Erythroblast (primary cell): ENCODE measurements around the gene ADAM12.
"Not testable (repeated sequence)": the region's sequence is repeated elsewhere in the genome, so short reads cannot be mapped to it uniquely, and the experiment has no call there.

Experiments
- DNase-seq, 2 experiments: peaks; one replicate each; lab custom pipeline; 2025; lab: John Stamatoyannopoulos, UW
- GATA1 ChIP-seq: IDR thresholded peaks from 2 replicates; pipeline ENCODE4 v1.6.1; 2011; ENCODE audit warnings: low read depth, mild to moderate bottlenecking, control low read depth, low read length, moderate library complexity
- POLR2A ChIP-seq: IDR thresholded peaks from 2 replicates; pipeline ENCODE4 v1.6.1; 2011; ENCODE audit warnings: mild to moderate bottlenecking, low read length

ADAM12 gene

DNA sequence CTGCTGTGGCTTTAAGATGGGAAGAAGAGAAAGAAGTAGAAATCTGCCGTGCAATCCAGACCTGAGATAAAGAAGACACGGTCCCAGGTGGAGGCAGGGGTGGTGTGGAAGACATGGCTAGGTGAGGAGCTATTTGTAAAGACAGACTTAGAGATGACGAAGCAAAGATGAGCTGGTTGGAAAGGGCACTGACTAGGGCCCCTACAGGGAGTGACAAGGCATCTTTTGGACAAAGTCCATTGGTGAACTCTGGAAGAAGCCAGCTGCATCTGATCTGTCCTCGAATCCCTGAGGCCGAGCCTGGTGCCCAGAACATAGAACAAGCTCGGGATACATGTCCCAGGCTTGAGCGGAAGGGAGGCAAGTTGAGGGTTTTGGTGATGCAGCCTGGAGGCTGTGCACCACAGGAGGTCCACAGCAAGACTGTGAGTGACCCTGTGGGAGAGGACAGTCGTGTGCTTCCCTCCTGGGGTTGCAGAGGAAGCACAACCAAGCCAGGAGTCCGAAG is 191.2 kb downstream of the ADAM12 start:
- TF ChIP-seq GATA1 (no peak), POLR2A (no peak)
- DNase-seq: no peak

DNA sequence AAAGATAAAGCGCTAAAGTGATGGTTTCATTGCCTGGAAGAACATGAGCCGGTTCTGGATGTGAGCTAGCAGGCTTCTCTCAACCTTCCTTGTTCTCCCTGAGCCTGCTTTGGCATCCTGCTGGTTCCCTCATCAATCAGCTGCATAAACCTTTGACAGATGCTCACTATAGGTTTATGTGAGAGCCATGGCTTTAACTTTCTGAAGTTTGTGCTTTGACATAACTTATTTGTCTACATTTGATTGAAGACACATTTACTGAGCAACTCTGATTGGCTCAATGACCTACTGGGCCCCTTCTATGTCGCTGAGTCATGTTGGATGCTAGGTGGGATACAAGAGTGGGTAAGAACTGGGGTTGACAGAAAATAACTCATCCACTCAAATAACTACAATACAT is 192.0 kb downstream of the ADAM12 start:
- DNase-seq: no peak
- TF ChIP-seq POLR2A: no peak
- no peak for TF ChIP-seq GATA1

DNA sequence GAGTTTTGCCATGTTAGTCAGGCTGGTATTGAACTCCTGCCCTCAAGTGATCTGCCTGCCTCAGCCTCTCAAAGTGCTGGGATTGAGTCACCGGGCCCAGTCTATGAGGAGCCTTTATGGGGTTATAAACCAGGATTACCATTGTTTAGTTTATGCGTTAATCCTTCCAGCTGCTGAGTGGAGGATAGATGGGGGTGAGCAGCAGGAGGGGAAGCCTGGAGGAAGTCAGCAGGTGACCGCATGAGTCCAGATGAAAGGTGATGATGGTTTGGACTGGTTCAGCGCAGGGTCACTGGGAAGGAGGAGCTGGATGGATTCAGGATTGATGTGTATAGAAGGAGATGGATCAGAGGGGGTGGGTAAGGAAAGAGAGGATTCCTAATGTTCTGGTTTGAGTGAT is 197.1 kb downstream of the ADAM12 start:
- no peak for TF ChIP-seq POLR2A
- DNase-seq: no peak

DNA sequence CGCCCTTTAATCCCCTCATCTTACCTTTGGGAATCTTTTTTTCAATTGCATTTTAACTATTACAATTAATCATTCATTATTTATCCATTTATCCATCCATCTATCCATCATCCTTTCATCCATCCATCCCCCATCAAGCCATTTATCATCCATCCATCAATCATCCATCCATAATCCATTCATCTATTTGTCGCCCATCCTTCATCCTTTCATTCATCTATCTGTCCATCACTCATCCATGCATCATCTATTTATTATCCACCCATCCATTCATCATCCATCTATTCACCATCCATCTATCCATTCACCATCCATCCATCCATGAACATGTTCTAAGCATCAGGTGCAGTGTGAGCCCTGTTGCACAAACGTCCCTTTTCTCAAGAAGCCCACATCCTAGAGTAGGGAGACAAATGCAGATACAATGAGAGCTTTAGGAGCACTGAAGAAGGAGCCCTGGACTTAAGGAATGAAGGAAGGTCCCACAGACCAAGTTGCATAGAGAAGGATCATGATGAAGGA is 199.5 kb downstream of the ADAM12 start:
- TF ChIP-seq GATA1: no peak
- no peak for TF ChIP-seq POLR2A
- DNase-seq: no peak

DNA sequence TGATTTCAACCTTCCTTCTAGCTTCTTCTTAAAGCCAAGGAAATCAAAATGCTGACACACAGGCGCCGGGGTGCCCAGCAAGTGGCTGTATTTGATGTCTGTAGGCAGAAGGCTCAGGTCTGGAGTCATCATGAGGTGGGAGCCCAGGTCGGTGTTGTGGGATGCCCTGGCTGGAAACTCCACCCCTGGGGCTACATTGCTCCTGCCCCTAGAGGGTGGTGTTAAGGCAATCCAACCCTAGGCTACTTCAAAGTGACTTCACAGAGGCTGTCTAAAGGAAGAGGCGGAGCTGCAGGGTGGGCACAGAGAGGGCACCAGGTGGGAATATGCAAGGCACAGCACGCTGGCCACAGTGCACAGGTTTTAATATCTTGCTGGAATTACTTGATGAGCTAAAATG is 200.9 kb downstream of the ADAM12 start:
- no peak for DNase-seq
- TF ChIP-seq POLR2A (no peak), GATA1 (no peak)

DNA sequence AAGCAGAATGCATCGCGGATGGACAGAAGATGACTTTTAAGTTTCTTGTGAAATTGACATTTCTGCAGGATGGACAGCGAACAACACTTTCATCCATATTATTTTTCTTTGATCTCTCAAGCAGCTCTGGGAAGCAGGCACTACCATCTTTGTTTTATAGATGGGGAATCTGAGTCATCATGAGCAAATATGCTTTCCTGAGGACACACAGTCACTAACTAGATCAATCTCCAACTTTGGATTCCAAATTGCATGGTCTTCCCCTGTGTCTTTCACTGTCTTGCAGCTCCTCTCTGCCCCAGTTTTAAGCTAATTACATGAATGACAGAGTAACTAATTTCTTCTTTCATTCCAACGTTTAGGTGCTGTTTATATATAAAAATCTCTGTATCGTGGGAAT is 201.5 kb downstream of the ADAM12 start:
- TF ChIP-seq POLR2A (no peak), GATA1 (no peak)
- DNase-seq: no peak

DNA sequence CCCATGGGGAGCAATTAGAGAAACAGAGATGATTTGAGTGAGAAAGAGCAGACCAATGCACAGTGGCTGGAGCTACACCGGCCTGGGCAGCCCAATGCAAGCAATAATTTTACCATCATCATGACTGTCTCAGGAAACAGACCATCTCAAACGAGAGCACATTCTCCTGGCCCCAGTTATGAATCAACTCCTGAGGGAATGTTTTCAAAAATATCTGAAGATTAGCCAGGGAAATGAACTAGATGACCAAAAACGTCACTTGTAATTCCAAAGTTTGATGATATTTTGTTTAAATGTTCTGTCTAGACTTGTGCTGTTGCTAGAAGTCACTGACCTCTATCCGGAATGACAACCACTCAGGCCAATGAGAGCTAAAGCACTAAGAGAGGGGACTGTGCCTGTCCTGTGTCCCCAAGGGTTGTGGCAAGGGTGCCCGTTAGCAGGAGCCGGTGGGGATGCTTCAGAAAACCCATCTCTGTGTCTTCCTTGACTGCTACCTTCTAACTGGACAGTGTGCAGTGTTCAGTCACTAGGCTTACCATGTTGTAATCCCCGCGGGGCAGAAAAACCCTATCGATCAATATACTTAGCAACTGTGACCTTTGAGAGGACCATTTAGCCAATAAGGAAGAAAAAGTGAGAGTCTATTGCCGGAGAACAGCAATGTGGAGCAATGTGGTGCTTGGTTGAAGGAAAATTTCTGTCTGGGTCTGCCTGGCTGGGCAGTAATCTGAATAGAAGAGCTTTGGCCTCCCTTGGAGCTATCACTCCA is 202.4 kb downstream of the ADAM12 start:
- DNase-seq: no peak
- no peak for TF ChIP-seq POLR2A
- TF ChIP-seq GATA1: no peak

DNA sequence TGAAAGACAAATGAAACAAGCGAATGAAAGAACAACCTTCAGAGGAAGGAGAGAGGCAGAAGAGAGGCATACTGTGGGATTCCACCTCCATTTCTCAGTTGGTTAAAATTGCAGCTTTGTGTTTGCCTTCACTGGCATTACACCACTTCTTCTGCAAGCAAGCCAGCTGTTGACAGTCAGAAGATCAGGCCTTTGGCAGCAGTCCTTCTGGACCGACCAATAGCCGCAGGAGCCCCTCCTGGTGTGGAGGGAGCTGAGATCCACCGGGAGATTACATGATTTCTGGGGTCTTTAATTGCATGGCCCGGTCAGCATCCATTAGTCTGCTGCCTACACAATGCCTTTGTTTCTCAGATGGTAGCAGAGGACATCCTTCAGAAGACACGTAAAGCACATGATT is 206.7 kb downstream of the ADAM12 start:
- TF ChIP-seq GATA1 (no peak), POLR2A (no peak)

DNA sequence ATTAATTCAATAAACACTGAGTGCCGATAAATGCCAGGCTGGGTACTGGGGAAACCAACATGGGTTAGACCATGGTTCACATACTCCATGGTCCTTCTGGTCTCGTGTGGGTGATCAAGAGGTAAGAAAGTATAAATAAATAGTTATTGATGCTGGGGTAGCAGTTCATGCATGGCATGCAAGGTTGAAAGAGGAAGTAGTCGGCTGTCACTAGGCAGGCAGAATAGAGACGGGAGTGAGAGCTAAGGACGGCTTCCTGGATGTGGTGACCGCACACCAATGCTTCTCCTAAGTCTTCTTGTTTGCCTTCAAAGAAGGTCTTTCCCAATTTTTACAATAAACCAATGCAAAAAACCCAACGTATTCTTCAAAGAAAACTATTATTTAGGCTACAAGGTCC is 208.6 kb downstream of the ADAM12 start:
- TF ChIP-seq POLR2A (no peak), GATA1 (no peak)

More for the DNA sequence above, 206.7 kb downstream of the ADAM12 start:
- no peak for DNase-seq

DNA sequence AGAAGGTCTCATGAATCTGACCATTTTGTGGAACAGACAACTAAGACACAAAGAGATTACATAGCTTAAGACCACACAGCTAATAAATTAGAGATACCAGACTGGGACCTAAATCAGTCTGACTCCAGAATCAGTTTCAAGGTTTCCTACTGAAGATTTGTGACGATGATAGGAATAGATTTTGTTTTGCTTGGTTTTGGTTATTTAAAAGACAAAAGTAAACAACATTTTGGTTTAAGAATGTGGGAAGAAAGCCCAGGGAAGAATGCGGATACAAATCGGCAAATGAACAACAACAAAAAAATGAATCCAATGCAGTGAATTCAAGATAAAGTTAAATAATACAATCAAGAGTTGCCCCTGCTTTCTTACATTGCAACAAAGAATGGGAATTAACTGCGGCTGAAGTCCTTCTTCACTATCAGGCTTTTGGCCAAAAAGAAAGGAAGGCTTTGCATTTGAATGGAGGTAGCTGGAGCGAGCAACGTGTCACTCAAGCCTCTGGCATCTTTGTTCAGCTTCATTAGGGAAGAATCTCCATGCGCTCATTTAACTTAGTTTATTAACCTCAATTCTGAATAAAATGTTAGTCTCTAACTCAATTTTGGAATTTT is 210.8 kb downstream of the ADAM12 start:
- TF ChIP-seq POLR2A: no peak
- no peak for TF ChIP-seq GATA1

More for the DNA sequence above, 208.6 kb downstream of the ADAM12 start:
- DNase-seq: no peak

DNA sequence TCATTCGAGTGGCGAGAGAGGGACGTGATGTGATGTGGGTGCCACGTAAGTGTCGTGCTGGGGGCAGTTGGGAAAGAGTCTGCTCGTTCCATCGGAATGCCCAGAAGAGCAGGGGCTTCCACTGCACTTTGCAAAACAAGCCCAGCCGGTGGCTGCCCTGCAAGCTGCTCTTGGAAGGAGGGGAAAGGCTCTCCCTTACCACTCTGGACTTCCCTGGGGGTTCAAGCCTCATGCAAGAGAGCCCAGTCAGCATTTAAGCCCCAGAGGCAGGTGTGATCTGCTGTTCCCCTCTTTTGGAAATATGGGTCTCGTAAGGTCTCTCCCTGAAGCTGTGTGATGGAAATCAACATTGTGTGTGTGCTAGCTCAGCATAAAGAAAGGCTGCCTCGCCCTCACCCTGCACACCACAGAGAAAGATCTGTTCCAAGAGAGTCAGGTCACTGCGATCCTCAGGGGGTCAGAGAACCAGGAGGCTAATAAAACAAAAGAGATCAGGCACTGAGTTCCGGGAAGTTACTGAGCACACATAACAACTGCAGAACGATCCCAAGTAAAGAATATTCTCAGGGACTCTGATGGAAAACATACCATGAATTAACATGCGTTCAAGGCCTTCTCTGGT is 212.5 kb downstream of the ADAM12 start:
- DNase-seq: no peak
- TF ChIP-seq GATA1 (no peak), POLR2A (no peak)

More for the DNA sequence above, 210.8 kb downstream of the ADAM12 start:
- DNase-seq: no peak

DNA sequence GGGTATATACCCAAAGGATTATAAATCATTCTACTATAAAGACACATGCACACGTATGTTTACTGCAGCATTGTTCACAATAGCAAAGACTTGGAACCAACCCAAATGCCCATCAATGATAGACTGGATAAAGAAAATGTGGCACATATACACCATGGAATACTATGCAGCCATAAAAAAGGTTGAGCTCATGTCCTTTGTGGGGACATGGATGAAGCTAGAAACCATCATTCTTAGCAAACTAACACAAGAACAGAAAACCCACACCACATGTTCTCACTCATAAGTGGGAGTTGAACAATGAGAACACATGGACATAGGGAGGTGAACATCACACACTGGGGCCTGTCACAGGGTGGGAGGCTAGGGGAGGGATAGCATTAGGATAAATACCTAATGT is 215.5 kb downstream of the ADAM12 start:
- not testable (repeated sequence) for DNase-seq

DNA sequence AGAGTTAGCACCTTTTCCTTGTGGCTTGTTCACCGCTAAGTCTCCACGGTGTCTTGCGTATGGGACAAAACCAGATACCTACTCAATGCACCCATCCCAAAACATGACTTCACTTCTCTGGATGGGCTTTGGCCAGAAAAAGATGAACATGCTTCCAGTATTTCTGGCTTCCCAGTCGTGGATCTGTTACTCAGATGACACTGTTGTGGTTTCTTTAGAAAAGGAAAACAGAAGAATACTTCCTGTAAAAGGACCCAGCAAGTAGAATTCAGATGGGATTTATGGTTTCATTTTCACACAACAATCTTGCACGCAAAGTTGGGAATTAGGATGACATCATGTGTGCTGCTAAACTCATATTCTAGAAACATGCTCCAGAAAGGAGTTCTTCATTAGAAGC is 216.7 kb downstream of the ADAM12 start:
- TF ChIP-seq GATA1: no peak
- TF ChIP-seq POLR2A: no peak
- no peak for DNase-seq

DNA sequence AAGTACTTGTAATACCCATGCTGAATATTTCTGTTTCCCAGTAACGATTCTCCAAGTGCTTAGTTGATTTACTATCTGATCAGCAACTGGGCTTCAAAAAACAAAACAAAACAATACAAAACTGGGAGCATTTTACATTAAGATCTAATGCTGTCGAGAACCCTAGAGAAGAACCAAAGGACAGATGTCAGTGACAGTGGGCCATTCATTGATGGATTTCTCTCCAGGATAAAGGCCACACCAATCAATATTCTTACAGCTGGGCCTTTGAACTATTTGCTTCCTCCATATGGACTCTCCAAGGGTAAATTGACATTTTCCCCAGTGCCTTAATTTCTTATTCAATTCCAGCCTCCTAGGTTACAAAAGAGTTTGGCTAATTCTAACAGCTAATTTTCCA is 217.5 kb downstream of the ADAM12 start:
- no peak for TF ChIP-seq POLR2A
- TF ChIP-seq GATA1: no peak
- no peak for DNase-seq

DNA sequence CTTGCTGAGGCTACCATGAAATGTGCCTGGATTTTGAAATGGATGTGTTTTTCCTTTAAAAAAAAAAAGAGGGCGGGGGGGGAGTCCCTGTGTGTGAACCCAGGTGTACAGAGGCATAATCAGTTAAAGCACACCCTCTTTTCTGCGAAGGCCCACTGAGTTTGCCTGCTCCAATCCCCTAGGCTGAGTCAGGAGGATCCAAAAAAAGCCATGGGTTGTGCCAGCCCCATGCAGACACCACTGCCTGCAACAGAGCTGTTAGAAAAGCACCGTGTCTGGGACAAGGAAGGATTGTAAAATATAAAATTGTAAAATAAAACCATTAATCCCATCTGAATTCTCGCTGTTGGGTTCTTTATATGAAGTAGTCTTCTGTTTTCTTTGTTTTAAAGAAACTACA is 217.9 kb downstream of the ADAM12 start:
- TF ChIP-seq GATA1: no peak
- no peak for TF ChIP-seq POLR2A
- DNase-seq: no peak
